GM21825 (cell line): Measurements from ENCODE around the gene TMEM163.

ENCODE experiments used
- ATAC-seq: cut with Tn5 transposase; IDR thresholded peaks from one replicate; pipeline ENCODE4 v1.9.1; 2021; ENCODE audit warnings: mild to moderate bottlenecking, moderate library complexity; ENCODE audit not compliant: unreplicated experiment

Gene TMEM163

GRCh38 chr2:134446383-134447017, 272.3 kb downstream of the TMEM163 start:
- no peak for ATAC-seq

- no peak for ATAC-seq
These were observed 272.8 kb downstream of the TMEM163 start for GRCh38 chr2:134445985-134446382.

GRCh38 chr2:134445116-134445515, 273.7 kb downstream of the TMEM163 start:
- no peak for ATAC-seq

GRCh38 chr2:134443814-134444480, 274.9 kb downstream of the TMEM163 start:
- ATAC-seq: no peak

- no peak for ATAC-seq
These were observed 277.5 kb downstream of the TMEM163 start for GRCh38 chr2:134441153-134441863.

- no peak for ATAC-seq
These were observed 278.4 kb downstream of the TMEM163 start for GRCh38 chr2:134440336-134440909.

GRCh38 chr2:134438371-134438770, 280.4 kb downstream of the TMEM163 start:
- ATAC-seq: no peak

- no peak for ATAC-seq
These were observed 282.1 kb downstream of the TMEM163 start for GRCh38 chr2:134436706-134437105.

- ATAC-seq: no peak
These were observed 282.9 kb downstream of the TMEM163 start for GRCh38 chr2:134435936-134436335.

GRCh38 chr2:134435505-134435904, 283.3 kb downstream of the TMEM163 start:
- ATAC-seq: no peak

GRCh38 chr2:134433979-134434378, 284.8 kb downstream of the TMEM163 start:
- no peak for ATAC-seq

GRCh38 chr2:134433469-134433868, 285.3 kb downstream of the TMEM163 start:
- ATAC-seq: no peak

GRCh38 chr2:134432435-134432883, 286.3 kb downstream of the TMEM163 start:
- ATAC-seq: no peak

- ATAC-seq: no peak
These were observed 286.9 kb downstream of the TMEM163 start for GRCh38 chr2:134431838-134432434.

GRCh38 chr2:134429886-134430285, 288.9 kb downstream of the TMEM163 start:
- ATAC-seq: no peak

- no peak for ATAC-seq
These were observed 292.1 kb downstream of the TMEM163 start for GRCh38 chr2:134426721-134427120.

GRCh38 chr2:134425724-134426496, 292.9 kb downstream of the TMEM163 start:
- ATAC-seq: no peak

- no peak for ATAC-seq
These were observed 297.1 kb downstream of the TMEM163 start for GRCh38 chr2:134421556-134422328.

GRCh38 chr2:134420920-134421319, 297.9 kb downstream of the TMEM163 start:
- no peak for ATAC-seq

- no peak for ATAC-seq
These were observed 298.5 kb downstream of the TMEM163 start for GRCh38 chr2:134420259-134420658.
